ENCODE measurements around the gene CHMP2A.

CHMP2A gene

DNA sequence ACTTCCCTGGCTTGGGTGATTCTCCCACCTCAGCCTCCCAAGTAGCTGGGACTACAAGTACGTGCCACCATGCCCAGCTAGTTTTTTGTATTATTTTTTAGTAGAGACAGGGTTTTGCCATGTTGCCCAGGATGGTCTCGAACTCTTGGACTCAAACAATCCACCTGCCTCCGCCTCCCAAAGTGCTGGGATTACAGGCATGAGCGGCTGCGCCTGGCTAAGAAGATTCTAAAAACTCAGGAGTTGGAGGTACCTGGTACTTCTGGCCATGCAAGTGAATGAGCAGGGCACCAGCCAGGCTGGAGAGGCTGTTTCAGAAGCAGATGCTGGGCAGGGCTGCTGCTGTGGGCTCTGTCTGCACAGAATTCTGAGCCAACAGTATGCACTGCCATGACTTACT, 12.1 kb upstream of the CHMP2A start (continued):
- TF ChIP-seq, protein P1, sequence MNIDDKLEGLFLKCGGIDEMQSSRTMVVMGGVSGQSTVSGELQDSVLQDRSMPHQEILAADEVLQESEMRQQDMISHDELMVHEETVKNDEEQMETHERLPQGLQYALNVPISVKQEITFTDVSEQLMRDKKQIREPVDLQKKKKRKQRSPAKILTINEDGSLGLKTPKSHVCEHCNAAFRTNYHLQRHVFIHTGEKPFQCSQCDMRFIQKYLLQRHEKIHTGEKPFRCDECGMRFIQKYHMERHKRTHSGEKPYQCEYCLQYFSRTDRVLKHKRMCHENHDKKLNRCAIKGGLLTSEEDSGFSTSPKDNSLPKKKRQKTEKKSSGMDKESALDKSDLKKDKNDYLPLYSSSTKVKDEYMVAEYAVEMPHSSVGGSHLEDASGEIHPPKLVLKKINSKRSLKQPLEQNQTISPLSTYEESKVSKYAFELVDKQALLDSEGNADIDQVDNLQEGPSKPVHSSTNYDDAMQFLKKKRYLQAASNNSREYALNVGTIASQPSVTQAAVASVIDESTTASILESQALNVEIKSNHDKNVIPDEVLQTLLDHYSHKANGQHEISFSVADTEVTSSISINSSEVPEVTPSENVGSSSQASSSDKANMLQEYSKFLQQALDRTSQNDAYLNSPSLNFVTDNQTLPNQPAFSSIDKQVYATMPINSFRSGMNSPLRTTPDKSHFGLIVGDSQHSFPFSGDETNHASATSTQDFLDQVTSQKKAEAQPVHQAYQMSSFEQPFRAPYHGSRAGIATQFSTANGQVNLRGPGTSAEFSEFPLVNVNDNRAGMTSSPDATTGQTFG (tag by site-specific recombination; IDR thresholded peaks at IDR 0.05; ENCODE audit: borderline replicate concordance): no peak
- TF ChIP-seq ZNF621 (tag by site-specific recombination; IDR thresholded peaks at IDR 0.05) (no peak), ZNF324 (tag by site-specific recombination; IDR thresholded peaks at IDR 0.05) (no peak), ZSCAN16 (tag by site-specific recombination; IDR thresholded peaks at IDR 0.05) (no peak), ELK4 (IDR thresholded peaks at IDR 0.05; ENCODE audit: borderline replicate concordance, low read depth, low read length) (no peak)
- TF ChIP-seq, protein P2, sequence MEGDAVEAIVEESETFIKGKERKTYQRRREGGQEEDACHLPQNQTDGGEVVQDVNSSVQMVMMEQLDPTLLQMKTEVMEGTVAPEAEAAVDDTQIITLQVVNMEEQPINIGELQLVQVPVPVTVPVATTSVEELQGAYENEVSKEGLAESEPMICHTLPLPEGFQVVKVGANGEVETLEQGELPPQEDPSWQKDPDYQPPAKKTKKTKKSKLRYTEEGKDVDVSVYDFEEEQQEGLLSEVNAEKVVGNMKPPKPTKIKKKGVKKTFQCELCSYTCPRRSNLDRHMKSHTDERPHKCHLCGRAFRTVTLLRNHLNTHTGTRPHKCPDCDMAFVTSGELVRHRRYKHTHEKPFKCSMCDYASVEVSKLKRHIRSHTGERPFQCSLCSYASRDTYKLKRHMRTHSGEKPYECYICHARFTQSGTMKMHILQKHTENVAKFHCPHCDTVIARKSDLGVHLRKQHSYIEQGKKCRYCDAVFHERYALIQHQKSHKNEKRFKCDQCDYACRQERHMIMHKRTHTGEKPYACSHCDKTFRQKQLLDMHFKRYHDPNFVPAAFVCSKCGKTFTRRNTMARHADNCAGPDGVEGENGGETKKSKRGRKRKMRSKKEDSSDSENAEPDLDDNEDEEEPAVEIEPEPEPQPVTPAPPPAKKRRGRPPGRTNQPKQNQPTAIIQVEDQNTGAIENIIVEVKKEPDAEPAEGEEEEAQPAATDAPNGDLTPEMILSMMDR (tag by site-specific recombination; IDR thresholded peaks at IDR 0.05): no peak

- H3K27ac ChIP-seq (ENCODE audit: extremely low read depth, low read depth, low read length): no peak overlapping the region
Observed at GRCh38 chr19:58563823-58564222, 8.9 kb upstream of the CHMP2A start.

More at GRCh38 chr19:58563823-58564222, 8.9 kb upstream of the CHMP2A start:
- Histone ChIP-seq H3K4me1 (ENCODE audit: control insufficient read depth, insufficient read depth, low read length) (peaks cover 6% of the 10 kb centered on the region; the same call in 1 of the 2 replicates), H3K9me3 (ENCODE audit: control insufficient read depth, insufficient read depth, low read depth, low read length) (no peaks in the 10 kb centered on the region), H3K36me3 (ENCODE audit: control insufficient read depth in 2 of 2, insufficient read depth in 1 of 2, low read length in 2 of 2) (peaks cover 7 to 39% of the 10 kb centered on the region in 2 experiments; a peak in 2 of 3 replicates), H3K4me3 (ENCODE audit: low read depth, low read length) (no peak overlapping the region)
- TF ChIP-seq ZNF302 (tag by site-specific recombination; IDR thresholded peaks at IDR 0.05; ENCODE audit: low read depth): no peak
- no peak for TF ChIP-seq ZBTB49 (tag by site-specific recombination; IDR thresholded peaks at IDR 0.05; ENCODE audit: low read depth)
- TF ChIP-seq ZNF561 (tag by site-specific recombination; IDR thresholded peaks at IDR 0.05; ENCODE audit: borderline replicate concordance): no peak
- TF ChIP-seq ZNF114 (tag by site-specific recombination; IDR thresholded peaks at IDR 0.05): no peak
- no peak for TF ChIP-seq ZBTB1 (tag by site-specific recombination; IDR thresholded peaks at IDR 0.05)
- no peak for TF ChIP-seq ZNF391 (tag by site-specific recombination; IDR thresholded peaks at IDR 0.05; ENCODE audit: borderline replicate concordance, low read depth)
- TF ChIP-seq ZNF223 (tag by site-specific recombination; IDR thresholded peaks at IDR 0.05): no peak
- no peak for TF ChIP-seq ZNF610 (tag by site-specific recombination; IDR thresholded peaks at IDR 0.05; ENCODE audit: borderline replicate concordance)
- TF ChIP-seq KLF7 (tag by site-specific recombination; IDR thresholded peaks at IDR 0.05; ENCODE audit: borderline replicate concordance): no peak
- no peak for TF ChIP-seq ZNF654 (tag by site-specific recombination; IDR thresholded peaks at IDR 0.05; ENCODE audit: low read depth)
- TF ChIP-seq ZBTB17 (tag by site-specific recombination; IDR thresholded peaks at IDR 0.05): no peak
- TF ChIP-seq PRDM4 (tag by site-specific recombination; IDR thresholded peaks at IDR 0.05): no peak
- ChIA-PET CTCF (interaction anchor here (0.6 to 1.0 kb wide), 3 partner anchors 18 to 47 kb away, joined by 3 to 6 read pairs (median 4); partner anchors contain the start of gene TRIM28), POLR2A (interaction anchor here (0.7 to 3.6 kb wide), 3 partner anchors 8 to 20 kb away, joined by 3 to 19 read pairs (median 4); partner anchors contain the start of genes CHMP2A, MZF1 and TRIM28)
